Activated naive CD8-positive, alpha-beta T cell treated with anti-CD3 and anti-CD28 coated beads for 36 hours (primary cell): ENCODE measurements around the gene PGS1. TPM values are rescaled to one million over a fixed set of nuclear protein-coding genes. Genes with fewer than 3 reads are reported as not detected.

Experiments used
- DNase-seq: peaks from one replicate; pipeline ENCODE4 v3.0.0; 2021
- H3K27ac Mint-ChIP-seq: one replicate; pipeline ENCODE4 v1.8.0; 2022; ENCODE audit warnings: mild to moderate bottlenecking, moderate library complexity, mixed read lengths
- H3K27me3 Mint-ChIP-seq: one replicate; pipeline ENCODE4 v1.8.0; 2022; ENCODE audit warnings: mild to moderate bottlenecking, mixed read lengths
- H3K36me3 Mint-ChIP-seq: one replicate; pipeline ENCODE4 v1.8.0; 2021; ENCODE audit warnings: mild to moderate bottlenecking, mixed read lengths
- H3K4me1 Mint-ChIP-seq: one replicate; pipeline ENCODE4 v1.8.0; 2021; ENCODE audit warnings: mixed read lengths
- H3K4me3 Mint-ChIP-seq: one replicate; pipeline ENCODE4 v1.8.0; 2022; ENCODE audit warnings: mild to moderate bottlenecking, moderate library complexity, mixed read lengths
- H3K9me3 Mint-ChIP-seq: one replicate; pipeline ENCODE4 v1.8.0; 2022; ENCODE audit warnings: mixed read lengths
- total RNA-seq, 2 experiments: library from RNA; stranded (reverse); gene quantifications; one replicate each; pipeline ENCODE4 v1.2.3, GENCODE V29; 2021

Gene PGS1
- total RNA-seq, 2 experiments from 2014 or later: 39.1 to 43.7 TPM

GRCh38 chr17:78429618-78429995 lies 51.2 kb downstream of the PGS1 start:
- DNase-seq: no peak
- Mint-ChIP-seq H3K36me3 (peaks cover 4% of the 10 kb centered on the region), H3K27ac (no peak overlapping the region), H3K9me3 (no peaks in the 10 kb centered on the region), H3K27me3 (no peaks in the 10 kb centered on the region), H3K4me3 (no peak overlapping the region), H3K4me1 (peaks cover 1% of the 10 kb centered on the region)

GRCh38 chr17:78430892-78431691 lies 52.6 kb downstream of the PGS1 start:
- no peak for DNase-seq
- no peak overlapping the region for H3K4me3 Mint-ChIP-seq
- H3K9me3 Mint-ChIP-seq: no peaks in the 10 kb centered on the region
- H3K27me3 Mint-ChIP-seq: no peaks in the 10 kb centered on the region
- H3K27ac Mint-ChIP-seq: no peak overlapping the region
- H3K4me1 Mint-ChIP-seq: peaks cover 1% of the 10 kb centered on the region
- H3K36me3 Mint-ChIP-seq: peaks cover 4% of the 10 kb centered on the region

DNA sequence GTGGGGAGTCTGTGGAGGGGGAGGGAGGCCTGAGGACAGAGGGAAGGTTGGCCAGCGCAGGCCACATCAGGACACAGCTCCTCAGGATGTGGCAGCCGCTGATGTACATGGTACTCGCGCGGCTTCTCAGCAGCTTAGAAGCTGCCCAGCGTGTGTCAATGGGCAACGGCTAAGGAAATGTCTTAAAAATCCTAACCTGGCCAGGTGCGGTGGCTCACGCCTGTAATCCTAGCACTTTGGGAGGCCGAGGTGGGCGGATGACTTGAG lies 53.2 kb downstream of the PGS1 start:
- Mint-ChIP-seq H3K4me3 (no peak overlapping the region), H3K9me3 (no peaks in the 10 kb centered on the region)
- DNase-seq: no peak

GRCh38 chr17:78432226-78433012 lies 54.0 kb downstream of the PGS1 start:
- DNase-seq: no peak
- no peak overlapping the region for H3K27ac Mint-ChIP-seq

More for the DNA sequence above, 53.2 kb downstream of the PGS1 start:
- H3K27ac Mint-ChIP-seq: no peak overlapping the region
- no peaks in the 10 kb centered on the region for H3K27me3 Mint-ChIP-seq
- H3K36me3 Mint-ChIP-seq: peaks cover 4% of the 10 kb centered on the region
- peaks cover 1% of the 10 kb centered on the region for H3K4me1 Mint-ChIP-seq

GRCh38 chr17:78433013-78433727 lies 54.7 kb downstream of the PGS1 start:
- Mint-ChIP-seq H3K36me3 (peaks cover 4% of the 10 kb centered on the region), H3K4me1 (peaks cover 1% of the 10 kb centered on the region), H3K27ac (no peak overlapping the region), H3K9me3 (peaks cover 2% of the 10 kb centered on the region), H3K27me3 (no peaks in the 10 kb centered on the region), H3K4me3 (no peak overlapping the region)
- DNase-seq: no peak

More at GRCh38 chr17:78432226-78433012, 54.0 kb downstream of the PGS1 start:
- Mint-ChIP-seq H3K36me3 (peaks cover 4% of the 10 kb centered on the region), H3K27me3 (no peaks in the 10 kb centered on the region), H3K4me3 (no peak overlapping the region), H3K9me3 (no peaks in the 10 kb centered on the region), H3K4me1 (peaks cover 1% of the 10 kb centered on the region)

- H3K27ac Mint-ChIP-seq: no peak overlapping the region
- DNase-seq: no peak
- H3K9me3 Mint-ChIP-seq: peaks cover 2% of the 10 kb centered on the region
- H3K36me3 Mint-ChIP-seq: peaks cover 4% of the 10 kb centered on the region
- H3K27me3 Mint-ChIP-seq: no peaks in the 10 kb centered on the region
- H3K4me3 Mint-ChIP-seq: no peak overlapping the region
- H3K4me1 Mint-ChIP-seq: peaks cover 1% of the 10 kb centered on the region
These were observed 55.4 kb downstream of the PGS1 start for GRCh38 chr17:78433780-78434335.

DNA sequence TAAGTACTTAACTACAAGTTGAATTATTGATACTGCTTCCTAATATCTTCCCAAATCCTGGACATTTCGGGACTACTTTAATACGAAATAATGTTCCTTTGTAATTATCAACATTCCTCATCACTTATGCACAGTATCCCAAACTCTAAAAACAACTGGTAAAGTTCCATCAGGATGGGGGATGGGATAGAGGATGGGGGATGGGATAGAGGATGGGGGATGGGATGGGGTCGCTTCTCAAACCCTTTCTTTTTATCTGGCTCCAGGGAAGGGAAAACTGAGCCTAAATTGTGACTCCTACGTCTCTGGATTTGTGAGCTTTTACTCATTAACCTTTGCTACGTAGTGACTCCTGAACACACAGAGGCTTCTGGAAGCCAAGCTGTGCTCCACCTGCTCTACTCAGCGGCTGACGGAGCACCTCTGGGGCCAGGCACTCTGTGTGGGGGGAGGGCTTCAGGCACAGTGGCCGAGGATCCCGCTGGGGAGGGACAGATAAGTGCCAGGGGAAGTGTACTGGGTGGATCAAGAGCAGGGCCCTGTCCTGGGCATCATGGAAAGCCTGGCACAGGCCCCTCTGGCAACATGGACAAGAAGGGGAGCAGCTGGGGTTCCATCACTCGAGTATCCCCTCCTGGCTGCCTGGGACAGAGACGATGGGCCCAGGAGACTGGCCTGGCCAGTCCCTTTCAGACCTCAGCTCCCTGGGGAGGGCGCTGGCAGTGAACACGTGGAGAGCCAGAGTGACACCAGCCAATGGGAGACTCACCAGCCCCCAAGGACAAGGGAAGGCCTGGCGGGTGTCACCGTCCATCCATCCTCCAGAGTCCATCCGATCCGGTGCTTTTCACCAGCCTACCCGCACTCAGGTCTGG lies 56.2 kb downstream of the PGS1 start:
- no peak for DNase-seq
- H3K4me3 Mint-ChIP-seq: no peak overlapping the region
- no peaks in the 10 kb centered on the region for H3K27me3 Mint-ChIP-seq
- H3K36me3 Mint-ChIP-seq: peaks cover 4% of the 10 kb centered on the region
- H3K4me1 Mint-ChIP-seq: peaks cover 1% of the 10 kb centered on the region
- H3K9me3 Mint-ChIP-seq: peaks cover 2% of the 10 kb centered on the region
- H3K27ac Mint-ChIP-seq: no peak overlapping the region

GRCh38 chr17:78435330-78436005 lies 57.0 kb downstream of the PGS1 start:
- Mint-ChIP-seq H3K9me3 (peaks cover 2% of the 10 kb centered on the region), H3K27me3 (no peaks in the 10 kb centered on the region), H3K27ac (no peak overlapping the region), H3K4me3 (no peak overlapping the region), H3K4me1 (peaks cover 1% of the 10 kb centered on the region), H3K36me3 (no peaks in the 10 kb centered on the region)
- no peak for DNase-seq

DNA sequence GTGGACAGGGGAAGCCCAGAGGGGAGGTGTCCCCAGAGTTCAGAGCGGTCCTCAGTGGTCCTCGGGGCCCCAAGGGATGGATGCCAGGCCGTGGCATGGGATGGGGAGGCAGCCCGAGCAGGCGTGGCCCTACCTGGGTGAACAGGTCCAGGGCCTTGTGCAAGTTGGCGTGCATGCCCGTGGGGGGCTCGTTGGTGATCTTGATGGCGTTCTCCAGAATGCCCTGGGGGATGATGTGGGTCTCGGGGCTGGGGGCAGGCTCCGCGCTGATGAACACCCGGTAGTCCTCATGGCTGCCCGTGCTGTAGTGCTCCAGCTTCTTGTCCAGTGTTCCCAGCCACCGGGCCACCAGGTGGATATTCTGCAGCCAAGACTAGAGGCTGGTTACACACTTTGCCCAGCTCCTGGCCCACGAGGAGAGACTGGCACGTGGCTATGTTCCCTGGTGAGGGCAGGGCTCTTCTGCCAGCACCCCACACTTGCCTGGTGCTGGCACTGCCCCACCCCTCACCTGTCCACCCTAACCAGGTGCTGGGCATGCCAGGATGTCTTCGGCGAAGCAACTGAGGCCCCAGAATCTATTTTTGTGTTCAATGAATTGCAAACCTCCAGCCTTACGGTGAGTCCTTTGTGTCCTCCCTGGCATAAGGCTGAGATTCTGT lies 59.2 kb downstream of the PGS1 start:
- Mint-ChIP-seq H3K27me3 (no peaks in the 10 kb centered on the region), H3K9me3 (peaks cover 2% of the 10 kb centered on the region)

DNA sequence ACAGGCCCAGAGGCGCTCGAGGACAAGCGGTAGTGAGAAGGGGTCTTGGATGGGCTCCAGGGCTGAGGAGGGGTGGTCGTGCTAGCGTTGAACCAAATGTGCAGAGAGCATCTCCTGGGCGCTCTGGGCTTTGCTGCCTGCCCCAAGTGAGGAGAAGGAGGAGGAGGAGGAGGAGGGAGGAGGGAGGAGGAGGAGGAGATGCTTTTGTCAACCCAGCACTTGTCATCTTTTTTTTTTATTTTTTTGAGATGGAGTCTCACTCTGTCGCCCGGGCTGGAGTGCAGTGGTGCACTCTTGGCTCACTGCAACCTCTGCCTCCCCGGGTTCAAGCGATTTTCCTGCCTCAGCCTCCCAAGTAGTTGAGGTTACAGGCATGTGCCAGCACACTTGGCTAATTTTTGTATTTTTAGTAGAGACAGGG lies 59.8 kb downstream of the PGS1 start:
- Mint-ChIP-seq H3K27ac (no peak overlapping the region), H3K27me3 (no peaks in the 10 kb centered on the region), H3K36me3 (no peaks in the 10 kb centered on the region), H3K9me3 (peaks cover 2% of the 10 kb centered on the region), H3K4me3 (no peak overlapping the region), H3K4me1 (no peaks in the 10 kb centered on the region)
- DNase-seq: no peak

More for the DNA sequence above, 59.2 kb downstream of the PGS1 start:
- no peak overlapping the region for H3K27ac Mint-ChIP-seq
- DNase-seq: no peak
- no peak overlapping the region for H3K4me3 Mint-ChIP-seq
- no peaks in the 10 kb centered on the region for H3K36me3 Mint-ChIP-seq
- no peaks in the 10 kb centered on the region for H3K4me1 Mint-ChIP-seq

DNA sequence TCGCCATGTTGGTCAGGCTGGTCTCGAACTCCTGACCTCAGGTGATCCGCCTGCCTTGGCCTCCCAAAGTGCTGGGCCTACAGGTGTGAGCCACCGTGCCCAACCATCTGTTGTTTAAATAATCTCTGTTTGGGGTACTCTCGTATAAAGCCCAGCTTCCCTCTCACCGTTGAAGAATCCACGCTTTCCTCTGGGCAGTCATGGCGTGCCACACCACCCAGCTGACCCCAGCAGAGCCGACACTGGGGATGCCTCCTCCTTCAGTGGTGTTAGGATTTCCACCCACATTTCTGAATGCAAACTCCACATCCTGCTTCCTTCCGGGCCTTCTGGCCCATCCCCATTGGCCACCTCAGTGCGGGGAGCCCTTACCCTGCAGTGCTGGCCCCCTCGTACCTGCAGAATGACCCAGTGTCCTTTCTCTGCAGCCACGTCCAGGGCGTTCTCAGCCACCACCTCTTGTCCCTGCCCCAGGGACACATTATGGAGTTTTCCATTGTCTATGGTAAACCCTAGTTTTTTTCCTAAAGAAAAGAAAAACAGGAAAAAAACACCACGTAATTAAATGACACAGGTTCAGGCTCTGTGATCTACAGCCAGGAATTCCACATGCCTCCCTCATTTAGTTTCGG lies 60.4 kb downstream of the PGS1 start:
- H3K36me3 Mint-ChIP-seq: no peaks in the 10 kb centered on the region
- no peak overlapping the region for H3K27ac Mint-ChIP-seq
- no peaks in the 10 kb centered on the region for H3K27me3 Mint-ChIP-seq
- no peaks in the 10 kb centered on the region for H3K4me1 Mint-ChIP-seq
- H3K4me3 Mint-ChIP-seq: no peak overlapping the region
- DNase-seq: no peak
- H3K9me3 Mint-ChIP-seq: peaks cover 2% of the 10 kb centered on the region

DNA sequence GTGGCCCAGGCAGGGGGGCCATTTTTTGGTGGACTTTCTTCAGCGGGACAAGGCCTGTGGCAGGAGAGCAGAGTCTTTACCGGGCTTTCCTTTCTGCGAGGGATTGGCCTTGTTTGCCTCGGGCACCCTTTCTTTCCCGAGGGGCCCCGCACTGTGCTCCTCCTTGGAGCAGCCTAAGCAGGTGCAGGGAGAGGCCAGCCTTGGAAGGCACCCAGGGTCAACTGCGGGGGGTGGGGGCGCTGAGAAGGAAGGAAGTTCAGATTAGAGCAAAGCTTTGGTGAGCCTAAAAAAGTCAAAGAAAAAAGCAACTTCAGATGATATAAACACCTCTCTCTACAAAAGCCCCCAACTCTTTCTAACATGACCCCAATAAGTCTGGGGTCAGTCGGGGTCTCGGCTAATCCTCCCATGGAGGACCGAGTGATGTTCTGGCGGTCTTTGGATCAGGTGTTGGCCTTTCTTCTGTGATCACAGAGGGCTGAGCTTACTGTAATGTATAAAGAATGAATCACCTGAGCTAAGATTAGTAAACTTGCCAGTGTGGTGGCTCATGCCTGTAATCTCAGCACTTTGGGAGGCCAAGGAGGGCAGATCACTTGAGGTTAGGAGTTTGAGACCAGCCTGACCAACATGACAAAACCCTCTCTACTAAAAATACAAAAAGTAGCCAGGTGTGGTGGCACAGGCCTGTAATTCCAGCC lies 63.0 kb downstream of the PGS1 start:
- Mint-ChIP-seq H3K27me3 (no peaks in the 10 kb centered on the region), H3K36me3 (no peaks in the 10 kb centered on the region), H3K27ac (no peak overlapping the region), H3K4me1 (no peaks in the 10 kb centered on the region), H3K4me3 (no peak overlapping the region), H3K9me3 (peaks cover 2% of the 10 kb centered on the region)
- no peak for DNase-seq
